ENCODE results near the gene CD248. TPM values are rescaled to one million over a fixed set of nuclear protein-coding genes. Genes with fewer than 3 reads are reported as not detected.

Gene CD248
- total RNA-seq, 1 donor from 2014 or later: 109 TPM

- H3K27me3 Mint-ChIP-seq (ENCODE audit: low read depth): no peaks in the 10 kb centered on the region
- H3K27ac Mint-ChIP-seq (ENCODE audit: unreplicated experiment): peak overlapping the region; percentile 32
- no peaks in the 10 kb centered on the region for H3K9me3 Mint-ChIP-seq (ENCODE audit: low read depth)
- H3K36me3 Mint-ChIP-seq (ENCODE audit: low read depth): no peaks in the 10 kb centered on the region
- no peak for DNase-seq (ENCODE audit: low spot score)
- no peak for TF ChIP-seq CTCF (IDR thresholded peaks at IDR 0.05)
- peaks cover 49% of the 10 kb centered on the region for H3K4me1 Mint-ChIP-seq (ENCODE audit: low read depth)
- H3K4me3 Mint-ChIP-seq (ENCODE audit: unreplicated experiment): no peak overlapping the region
Observed at GRCh38 chr11:66285250-66285947, 31.4 kb downstream of the CD248 start.

DNA sequence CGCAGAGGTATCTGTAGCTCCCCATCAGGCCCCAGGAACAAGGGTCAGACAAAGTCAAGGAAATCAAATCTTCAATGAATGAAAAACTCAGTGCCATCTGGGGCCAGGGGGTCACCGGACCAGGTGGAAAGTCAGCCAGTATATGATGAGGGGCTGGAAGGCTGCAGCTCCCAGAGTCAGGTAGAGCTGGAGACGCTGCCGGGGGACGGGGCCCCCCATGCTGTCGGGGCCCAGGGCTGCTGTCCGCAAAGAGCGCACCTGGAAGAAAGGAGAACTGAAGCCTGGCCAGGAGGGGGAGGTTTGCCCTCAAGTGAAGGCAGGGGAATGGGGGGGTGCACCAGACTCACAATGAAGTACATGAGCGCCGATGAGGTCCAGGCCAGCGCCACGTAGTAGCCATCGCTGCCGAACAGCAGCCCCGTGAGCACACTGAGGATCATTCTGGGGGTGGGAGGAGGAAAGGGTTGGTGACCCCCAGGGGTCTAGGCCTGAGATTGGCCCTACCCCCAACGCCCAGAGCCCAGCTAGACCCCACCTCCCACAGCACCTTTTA is 32.2 kb downstream of the CD248 start:
- Mint-ChIP-seq H3K4me1 (ENCODE audit: low read depth) (peaks cover 41% of the 10 kb centered on the region), H3K4me3 (ENCODE audit: unreplicated experiment) (no peak overlapping the region), H3K36me3 (ENCODE audit: low read depth) (no peaks in the 10 kb centered on the region), H3K27me3 (ENCODE audit: low read depth) (no peaks in the 10 kb centered on the region), H3K27ac (ENCODE audit: unreplicated experiment) (peak overlapping the region; percentile 22), H3K9me3 (ENCODE audit: low read depth) (no peaks in the 10 kb centered on the region)
- no peak for TF ChIP-seq CTCF (IDR thresholded peaks at IDR 0.05)
- DNase-seq (ENCODE audit: low spot score): no peak

GRCh38 chr11:66283461-66284105 is 33.3 kb downstream of the CD248 start:
- H3K27me3 Mint-ChIP-seq (ENCODE audit: low read depth): no peaks in the 10 kb centered on the region
- no peak for DNase-seq (ENCODE audit: low spot score)
- H3K4me3 Mint-ChIP-seq (ENCODE audit: unreplicated experiment): no peak overlapping the region

GRCh38 chr11:66282468-66283455 is 34.1 kb downstream of the CD248 start:
- peak overlapping the region; percentile 54 for H3K27ac Mint-ChIP-seq (ENCODE audit: unreplicated experiment)
- no peaks in the 10 kb centered on the region for H3K9me3 Mint-ChIP-seq (ENCODE audit: low read depth)
- H3K36me3 Mint-ChIP-seq (ENCODE audit: low read depth): no peaks in the 10 kb centered on the region
- no peak overlapping the region for H3K4me3 Mint-ChIP-seq (ENCODE audit: unreplicated experiment)
- peak; percentile 94 for TF ChIP-seq CTCF (IDR thresholded peaks at IDR 0.05)
- peak; percentile 99 for DNase-seq (ENCODE audit: low spot score)
- peaks cover 36% of the 10 kb centered on the region for H3K4me1 Mint-ChIP-seq (ENCODE audit: low read depth)
- no peaks in the 10 kb centered on the region for H3K27me3 Mint-ChIP-seq (ENCODE audit: low read depth)

More at GRCh38 chr11:66283461-66284105, 33.3 kb downstream of the CD248 start:
- Mint-ChIP-seq H3K36me3 (ENCODE audit: low read depth) (no peaks in the 10 kb centered on the region), H3K9me3 (ENCODE audit: low read depth) (no peaks in the 10 kb centered on the region), H3K4me1 (ENCODE audit: low read depth) (peaks cover 43% of the 10 kb centered on the region), H3K27ac (ENCODE audit: unreplicated experiment) (peak overlapping the region; percentile 22)
- TF ChIP-seq CTCF (IDR thresholded peaks at IDR 0.05): peak; percentile 21

All from chondrocyte (in vitro differentiated cells).